WTC11 (cell line): Measurements from ENCODE around the gene ELP2. TPM values are rescaled to one million over a fixed set of nuclear protein-coding genes. Genes with fewer than 3 reads are reported as not detected.

Experiments
- ATAC-seq: fragments of 200-7000 bp; cut with Tn5 transposase; 2 replicates; pipeline ENCODE4 v1.10.0; 2021; ENCODE audit warnings: mild to moderate bottlenecking, moderate library complexity
- CTCF ChIA-PET: fragments of 300-600 bp; sonication (Branson Sonifier 250); formaldehyde crosslinking; loops from one replicate; lab custom pipeline; 2021; ENCODE audit warnings: antibody characterized with exemption; lab: Charles Lee
- POLR2A ChIA-PET: fragments of 350-600 bp; sonication (Branson Sonifier 250); formaldehyde crosslinking; loops from one replicate; lab custom pipeline; 2021; ENCODE audit warnings: antibody characterized with exemption; lab: Charles Lee
- DNase-seq: peaks from one replicate; pipeline ENCODE4 v3.0.0; 2021; ENCODE audit warnings: low spot score
- H3K27ac Mint-ChIP-seq: 2 replicates; pipeline ENCODE4 v1.8.0; 2021; ENCODE audit warnings: mixed read lengths
- H3K27me3 Mint-ChIP-seq: 2 replicates; pipeline ENCODE4 v1.8.0; 2021; ENCODE audit warnings: low read depth, mild to moderate bottlenecking, moderate library complexity, mixed read lengths
- H3K36me3 Mint-ChIP-seq: 2 replicates; pipeline ENCODE4 v1.8.0; 2021; ENCODE audit warnings: mixed read lengths
- H3K4me1 Mint-ChIP-seq: 2 replicates; pipeline ENCODE4 v1.8.0; 2022; ENCODE audit warnings: mixed read lengths
- H3K4me3 Mint-ChIP-seq: 2 replicates; pipeline ENCODE4 v1.8.0; 2021; ENCODE audit warnings: mild to moderate bottlenecking, moderate library complexity, mixed read lengths
- H3K9me3 Mint-ChIP-seq: 2 replicates; pipeline ENCODE4 v1.8.0; 2021; ENCODE audit warnings: mixed read lengths
- CBFB ChIP-seq: sonication (generic); formaldehyde crosslinking; IDR thresholded peaks from 2 replicates; pipeline ENCODE4 v1.8.1; 2022; ENCODE audit warnings: mild to moderate bottlenecking, low read depth, missing genetic modification reagents
- CREM ChIP-seq: sonication (generic); formaldehyde crosslinking; IDR thresholded peaks from 2 replicates; pipeline ENCODE4 v1.8.1; 2022; ENCODE audit warnings: mild to moderate bottlenecking, missing genetic modification reagents, moderate library complexity
- ELF4 ChIP-seq: sonication (generic); formaldehyde crosslinking; IDR thresholded peaks from 2 replicates; pipeline ENCODE4 v1.8.1; 2022; ENCODE audit warnings: low read depth, mild to moderate bottlenecking, moderate library complexity, missing genetic modification reagents
- ESRRA ChIP-seq: sonication (generic); formaldehyde crosslinking; IDR thresholded peaks from 2 replicates; pipeline ENCODE4 v1.8.1; 2022; ENCODE audit warnings: mild to moderate bottlenecking, missing genetic modification reagents, borderline replicate concordance
- ETV6 ChIP-seq: sonication (generic); formaldehyde crosslinking; IDR thresholded peaks from 2 replicates; pipeline ENCODE4 v1.8.1; 2022; ENCODE audit warnings: mild to moderate bottlenecking, missing genetic modification reagents
- GABPB1 ChIP-seq: sonication (generic); formaldehyde crosslinking; IDR thresholded peaks from 2 replicates; pipeline ENCODE4 v1.8.1; 2023; ENCODE audit warnings: mild to moderate bottlenecking, missing genetic modification reagents
- GTF2I ChIP-seq: fragments of 250-450 bp; sonication (Bioruptor Pico); conservative IDR thresholded peaks from 2 replicates; pipeline ENCODE4 v1.4.0; 2021; ENCODE audit warnings: mild to moderate bottlenecking
- HMGA2 ChIP-seq: fragments of 250-450 bp; sonication (Bioruptor Pico); IDR thresholded peaks from 2 replicates; pipeline ENCODE4 v1.4.0; 2021; ENCODE audit warnings: mild to moderate bottlenecking, moderate library complexity
- IRF2 ChIP-seq: sonication (generic); formaldehyde crosslinking; IDR thresholded peaks from 2 replicates; pipeline ENCODE4 v1.8.0; 2022; ENCODE audit warnings: low read depth, missing genetic modification reagents, borderline replicate concordance
- JUN ChIP-seq: sonication (generic); formaldehyde crosslinking; IDR thresholded peaks from 2 replicates; pipeline ENCODE4 v1.8.0; 2023; ENCODE audit warnings: mild to moderate bottlenecking, missing genetic modification reagents
- KAT7 ChIP-seq: sonication (generic); formaldehyde crosslinking; IDR thresholded peaks from 2 replicates; pipeline ENCODE4 v1.8.1; 2023; ENCODE audit warnings: missing genetic modification reagents, mild to moderate bottlenecking, borderline replicate concordance
- MLX ChIP-seq: sonication (generic); formaldehyde crosslinking; IDR thresholded peaks from 2 replicates; pipeline ENCODE4 v1.8.1; 2023; ENCODE audit warnings: mild to moderate bottlenecking, missing genetic modification reagents, moderate library complexity
- NFYB ChIP-seq: sonication (generic); formaldehyde crosslinking; conservative IDR thresholded peaks from 2 replicates; pipeline ENCODE4 v1.8.0; 2022; ENCODE audit warnings: low read depth, missing genetic modification reagents
- OVOL2 ChIP-seq: fragments of 250-450 bp; sonication (Bioruptor Pico); IDR thresholded peaks from 2 replicates; pipeline ENCODE4 v1.9.0; 2021; ENCODE audit warnings: mild to moderate bottlenecking, borderline replicate concordance
- TCF7 ChIP-seq: sonication (generic); formaldehyde crosslinking; IDR thresholded peaks from 2 replicates; pipeline ENCODE4 v1.8.0; 2022; ENCODE audit warnings: mild to moderate bottlenecking, low read depth, missing genetic modification reagents, moderate library complexity
- TEAD1 ChIP-seq: sonication (generic); formaldehyde crosslinking; IDR thresholded peaks from 2 replicates; pipeline ENCODE4 v1.8.0; 2022; ENCODE audit warnings: mild to moderate bottlenecking, missing genetic modification reagents
- TEAD4 ChIP-seq: sonication (generic); formaldehyde crosslinking; IDR thresholded peaks from 2 replicates; pipeline ENCODE4 v1.8.0; 2022; ENCODE audit warnings: mild to moderate bottlenecking, missing genetic modification reagents
- ZNF138 ChIP-seq: sonication (generic); formaldehyde crosslinking; conservative IDR thresholded peaks from 2 replicates; pipeline ENCODE4 v1.8.1; 2022; ENCODE audit warnings: mild to moderate bottlenecking, moderate library complexity, missing genetic modification reagents
- ZNF317 ChIP-seq: sonication (generic); formaldehyde crosslinking; IDR thresholded peaks from 2 replicates; pipeline ENCODE4 v1.8.1; 2023; ENCODE audit warnings: low read depth, mild to moderate bottlenecking, moderate library complexity, missing genetic modification reagents, borderline replicate concordance
- ZNF396 ChIP-seq: fragments of 250-450 bp; sonication (Bioruptor Pico); IDR thresholded peaks from 2 replicates; pipeline ENCODE4 v1.8.0; 2021; ENCODE audit warnings: mild to moderate bottlenecking, moderate library complexity, borderline replicate concordance
- ZNF423 ChIP-seq: fragments of 250-450 bp; sonication (Bioruptor Pico); IDR thresholded peaks from 2 replicates; pipeline ENCODE4 v2.1.2; 2022; ENCODE audit warnings: mild to moderate bottlenecking, moderate library complexity
- ZNF671 ChIP-seq: fragments of 250-450 bp; sonication (Bioruptor Pico); IDR thresholded peaks from 2 replicates; pipeline ENCODE4 v1.8.0; 2021; ENCODE audit warnings: mild to moderate bottlenecking
- total RNA-seq: library from RNA; stranded (reverse); gene quantifications from 3 replicates; pipeline ENCODE4 v1.2.3, GENCODE V29; 2021
- TF ChIP-seq, protein P1 (sequence below): fragments of 250-450 bp; sonication (Bioruptor Pico); IDR thresholded peaks from 2 replicates; pipeline ENCODE4 v1.9.0; 2021; ENCODE audit warnings: moderate library complexity, mild to moderate bottlenecking, inconsistent platforms, borderline replicate concordance
- TF ChIP-seq, protein P2 (sequence below): sonication (generic); formaldehyde crosslinking; IDR thresholded peaks from 2 replicates; pipeline ENCODE4 v1.8.1; 2022; ENCODE audit warnings: low read depth, missing genetic modification reagents, borderline replicate concordance
- TF ChIP-seq, protein P3 (sequence below): sonication (generic); formaldehyde crosslinking; IDR thresholded peaks from 2 replicates; pipeline ENCODE4 v1.8.1; 2022; ENCODE audit warnings: missing genetic modification reagents, borderline replicate concordance
- TF ChIP-seq, protein P4 (sequence below): fragments of 250-450 bp; sonication (Bioruptor Pico); IDR thresholded peaks from 2 replicates; pipeline ENCODE4 v2.1.2; 2022; ENCODE audit warnings: mild to moderate bottlenecking, moderate library complexity

ELP2 gene
- total RNA-seq, 1 experiment from 2014 or later = 141 TPM

- CTCF ChIA-PET = no interaction called here
- H3K27ac Mint-ChIP-seq = no peak overlapping the region
- H3K9me3 Mint-ChIP-seq = no peaks in the 10 kb centered on the region
- peaks cover 54% of the 10 kb centered on the region for H3K36me3 Mint-ChIP-seq
- POLR2A ChIA-PET = no interaction called here
- DNase-seq = no peak
- no peaks in the 10 kb centered on the region for H3K4me1 Mint-ChIP-seq
- ATAC-seq = no peak
- no peaks in the 10 kb centered on the region; the same call in 1 of the 2 replicates for H3K27me3 Mint-ChIP-seq
- no peak overlapping the region for H3K4me3 Mint-ChIP-seq
- TF ChIP-seq JUN (no peak), ESRRA (no peak), OVOL2 (no peak), HMGA2 (CRISPR knock-in tag) (no peak), ZNF423 (CRISPR knock-in tag) (no peak), ZNF671 (CRISPR knock-in tag) (no peak), CREM (no peak)
- TF ChIP-seq, protein P1, sequence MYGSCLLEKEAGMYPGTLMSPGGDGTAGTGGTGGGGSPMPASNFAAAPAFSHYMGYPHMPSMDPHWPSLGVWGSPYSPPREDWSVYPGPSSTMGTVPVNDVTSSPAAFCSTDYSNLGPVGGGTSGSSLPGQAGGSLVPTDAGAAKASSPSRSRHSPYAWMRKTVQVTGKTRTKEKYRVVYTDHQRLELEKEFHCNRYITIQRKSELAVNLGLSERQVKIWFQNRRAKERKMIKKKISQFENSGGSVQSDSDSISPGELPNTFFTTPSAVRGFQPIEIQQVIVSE (CRISPR knock-in tag) = no peak
- TF ChIP-seq, protein P2, sequence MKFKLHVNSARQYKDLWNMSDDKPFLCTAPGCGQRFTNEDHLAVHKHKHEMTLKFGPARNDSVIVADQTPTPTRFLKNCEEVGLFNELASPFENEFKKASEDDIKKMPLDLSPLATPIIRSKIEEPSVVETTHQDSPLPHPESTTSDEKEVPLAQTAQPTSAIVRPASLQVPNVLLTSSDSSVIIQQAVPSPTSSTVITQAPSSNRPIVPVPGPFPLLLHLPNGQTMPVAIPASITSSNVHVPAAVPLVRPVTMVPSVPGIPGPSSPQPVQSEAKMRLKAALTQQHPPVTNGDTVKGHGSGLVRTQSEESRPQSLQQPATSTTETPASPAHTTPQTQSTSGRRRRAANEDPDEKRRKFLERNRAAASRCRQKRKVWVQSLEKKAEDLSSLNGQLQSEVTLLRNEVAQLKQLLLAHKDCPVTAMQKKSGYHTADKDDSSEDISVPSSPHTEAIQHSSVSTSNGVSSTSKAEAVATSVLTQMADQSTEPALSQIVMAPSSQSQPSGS (CRISPR knock-in tag) = no peak
Observed at GRCh38 chr18:36112302-36112701, 17.4 kb upstream of the ELP2 start.

- no peak overlapping the region for H3K27ac Mint-ChIP-seq
- no peak overlapping the region for H3K4me3 Mint-ChIP-seq
- peaks cover 65% of the 10 kb centered on the region for H3K36me3 Mint-ChIP-seq
- ATAC-seq (no peak), DNase-seq (no peak)
- TF ChIP-seq CBFB (CRISPR knock-in tag) (no peak), ZNF671 (CRISPR knock-in tag) (no peak), ZNF396 (CRISPR knock-in tag) (no peak), NFYB (CRISPR knock-in tag) (no peak), TEAD1 (CRISPR knock-in tag) (no peak), CREM (no peak), ELF4 (CRISPR knock-in tag) (no peak), MLX (CRISPR knock-in tag) (no peak), GTF2I (CRISPR knock-in tag) (no peak), GABPB1 (CRISPR knock-in tag) (no peak)
- H3K9me3 Mint-ChIP-seq = no peaks in the 10 kb centered on the region
- H3K27me3 Mint-ChIP-seq = no peaks in the 10 kb centered on the region; the same call in 1 of the 2 replicates
- ChIA-PET CTCF (no interaction called here), POLR2A (no interaction called here)
- H3K4me1 Mint-ChIP-seq = no peaks in the 10 kb centered on the region
Observed at GRCh38 chr18:36114251-36114650, 15.4 kb upstream of the ELP2 start.

DNA sequence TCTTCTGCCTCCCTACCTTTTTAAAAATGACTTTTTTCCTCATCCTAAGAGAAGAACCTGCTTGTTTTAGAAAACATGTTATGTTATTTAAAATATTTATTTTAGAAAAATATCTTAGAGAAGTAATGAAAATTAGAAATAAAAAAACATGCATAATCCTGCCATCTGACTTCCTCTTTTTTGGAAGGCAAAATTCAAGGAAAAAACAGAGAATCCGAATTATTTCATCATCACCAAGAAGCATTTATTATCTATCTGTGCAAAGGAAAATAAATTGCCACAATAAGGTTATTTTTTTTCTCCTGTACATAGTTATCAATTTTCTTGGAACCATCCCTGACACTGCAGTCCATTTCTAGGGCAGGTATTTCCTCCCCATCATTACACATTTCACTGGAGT is 15.0 kb upstream of the ELP2 start:
- no peaks in the 10 kb centered on the region; the same call in 1 of the 2 replicates for H3K27me3 Mint-ChIP-seq
- ATAC-seq = no peak
- ChIA-PET CTCF (no interaction called here), POLR2A (no interaction called here)
- no peak overlapping the region for H3K4me3 Mint-ChIP-seq
- DNase-seq = no peak
- no peak overlapping the region for H3K27ac Mint-ChIP-seq
- no peaks in the 10 kb centered on the region for H3K4me1 Mint-ChIP-seq
- H3K9me3 Mint-ChIP-seq = no peaks in the 10 kb centered on the region
- peaks cover 67% of the 10 kb centered on the region for H3K36me3 Mint-ChIP-seq
- no peak for TF ChIP-seq IRF2 (CRISPR knock-in tag)
- no peak for TF ChIP-seq ETV6 (CRISPR knock-in tag)
- TF ChIP-seq, protein P3, sequence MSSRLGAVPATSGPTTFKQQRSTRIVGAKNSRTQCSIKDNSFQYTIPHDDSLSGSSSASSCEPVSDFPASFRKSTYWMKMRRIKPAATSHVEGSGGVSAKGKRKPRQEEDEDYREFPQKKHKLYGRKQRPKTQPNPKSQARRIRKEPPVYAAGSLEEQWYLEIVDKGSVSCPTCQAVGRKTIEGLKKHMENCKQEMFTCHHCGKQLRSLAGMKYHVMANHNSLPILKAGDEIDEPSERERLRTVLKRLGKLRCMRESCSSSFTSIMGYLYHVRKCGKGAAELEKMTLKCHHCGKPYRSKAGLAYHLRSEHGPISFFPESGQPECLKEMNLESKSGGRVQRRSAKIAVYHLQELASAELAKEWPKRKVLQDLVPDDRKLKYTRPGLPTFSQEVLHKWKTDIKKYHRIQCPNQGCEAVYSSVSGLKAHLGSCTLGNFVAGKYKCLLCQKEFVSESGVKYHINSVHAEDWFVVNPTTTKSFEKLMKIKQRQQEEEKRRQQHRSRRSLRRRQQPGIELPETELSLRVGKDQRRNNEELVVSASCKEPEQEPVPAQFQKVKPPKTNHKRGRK (CRISPR knock-in tag) = no peak
- TF ChIP-seq NFYB (CRISPR knock-in tag) = no peak
- TF ChIP-seq KAT7 (CRISPR knock-in tag) = no peak
- no peak for TF ChIP-seq ZNF671 (CRISPR knock-in tag)
- TF ChIP-seq TEAD4 (CRISPR knock-in tag) = no peak
- TF ChIP-seq ZNF396 (CRISPR knock-in tag) = no peak
- no peak for TF ChIP-seq ZNF317 (CRISPR knock-in tag)
- TF ChIP-seq CREM = no peak
- TF ChIP-seq, protein P4, sequence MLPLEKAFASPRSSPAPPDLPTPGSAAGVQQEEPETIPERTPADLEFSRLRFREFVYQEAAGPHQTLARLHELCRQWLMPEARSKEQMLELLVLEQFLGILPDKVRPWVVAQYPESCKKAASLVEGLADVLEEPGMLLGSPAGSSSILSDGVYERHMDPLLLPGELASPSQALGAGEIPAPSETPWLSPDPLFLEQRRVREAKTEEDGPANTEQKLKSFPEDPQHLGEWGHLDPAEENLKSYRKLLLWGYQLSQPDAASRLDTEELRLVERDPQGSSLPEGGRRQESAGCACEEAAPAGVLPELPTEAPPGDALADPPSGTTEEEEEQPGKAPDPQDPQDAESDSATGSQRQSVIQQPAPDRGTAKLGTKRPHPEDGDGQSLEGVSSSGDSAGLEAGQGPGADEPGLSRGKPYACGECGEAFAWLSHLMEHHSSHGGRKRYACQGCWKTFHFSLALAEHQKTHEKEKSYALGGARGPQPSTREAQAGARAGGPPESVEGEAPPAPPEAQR (CRISPR knock-in tag) = no peak
- no peak for TF ChIP-seq ZNF138 (CRISPR knock-in tag)
- TF ChIP-seq TCF7 = no peak
- TF ChIP-seq JUN = no peak
